Astrocyte of the hippocampus (primary cell): Measurements from ENCODE around the gene CFLAR.
A peak's percentile ranks its signal among the peaks of the same experiment; 100 is the strongest.
"Not testable (repeated sequence)": the region's sequence is repeated elsewhere in the genome, so short reads cannot be mapped to it uniquely, and the experiment has no call there.

Source experiments
- DNase-seq: peaks from one replicate; pipeline ENCODE4 v3.0.0; 2011; ENCODE audit warnings: low read depth, low spot score

The CFLAR gene

DNA sequence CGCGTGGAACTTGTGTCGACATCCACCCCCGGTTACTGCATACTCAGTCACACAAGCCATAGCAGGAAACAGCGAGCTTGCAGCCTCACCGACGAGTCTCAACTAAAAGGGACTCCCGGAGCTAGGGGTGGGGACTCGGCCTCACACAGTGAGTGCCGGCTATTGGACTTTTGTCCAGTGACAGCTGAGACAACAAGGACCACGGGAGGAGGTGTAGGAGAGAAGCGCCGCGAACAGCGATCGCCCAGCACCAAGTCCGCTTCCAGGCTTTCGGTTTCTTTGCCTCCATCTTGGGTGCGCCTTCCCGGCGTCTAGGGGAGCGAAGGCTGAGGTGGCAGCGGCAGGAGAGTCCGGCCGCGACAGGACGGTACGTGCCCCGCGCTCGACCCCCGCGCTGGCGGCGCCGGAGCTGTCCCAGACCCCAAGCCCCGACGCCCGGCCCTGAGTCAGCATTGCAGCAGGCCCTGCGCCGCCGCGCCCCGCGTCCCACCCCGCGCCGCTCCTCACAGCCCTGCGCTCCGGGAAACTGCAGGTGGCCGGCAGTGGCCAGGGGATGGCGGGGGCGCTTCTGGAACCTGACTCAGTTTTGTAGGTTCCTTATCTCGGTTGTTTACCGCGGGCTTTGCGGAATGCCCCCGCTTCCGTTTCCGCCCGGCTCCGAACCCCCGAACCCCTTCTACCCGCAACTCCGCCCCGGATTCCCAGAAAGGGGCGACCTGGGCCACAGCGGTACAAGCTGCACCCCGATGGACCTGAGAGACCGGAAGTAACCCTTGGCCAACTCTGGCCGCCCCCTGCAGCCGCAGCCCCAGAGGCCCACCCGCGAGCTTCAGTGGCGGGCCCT lies at the start of gene CFLAR:
CFLAR (plus strand) TSS at position 50 of the 844 bp plus-strand sequence. CDS start 13,702 bp downstream, outside the sequence.
- DNase-seq = peak; percentile 85

DNA sequence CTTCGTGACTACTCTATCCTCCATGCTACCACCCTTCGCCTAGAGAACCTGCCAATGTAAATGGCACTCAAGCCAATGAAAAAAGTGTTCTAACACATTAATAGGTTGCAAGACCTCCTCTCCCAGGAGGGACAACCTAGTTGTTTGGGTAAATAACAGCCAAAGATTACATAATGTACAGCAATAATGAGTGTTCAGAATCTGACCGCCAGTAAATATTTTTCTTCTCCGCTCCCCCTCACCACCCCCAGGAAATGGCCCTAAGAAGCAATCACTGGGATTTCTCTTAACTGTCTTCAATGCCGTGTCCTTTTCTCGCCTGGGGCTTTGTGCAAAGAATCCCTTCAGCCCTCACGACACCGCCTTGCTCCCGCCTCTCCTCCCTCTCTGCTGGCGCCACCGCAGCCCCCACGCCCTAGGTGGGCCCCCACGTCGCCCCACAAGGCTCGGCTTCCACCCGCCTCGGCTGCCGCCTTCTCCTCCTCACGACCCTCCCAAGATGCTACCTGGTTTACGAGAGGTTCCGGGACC lies 45.0 kb upstream of the CFLAR start:
- no peak for DNase-seq

DNA sequence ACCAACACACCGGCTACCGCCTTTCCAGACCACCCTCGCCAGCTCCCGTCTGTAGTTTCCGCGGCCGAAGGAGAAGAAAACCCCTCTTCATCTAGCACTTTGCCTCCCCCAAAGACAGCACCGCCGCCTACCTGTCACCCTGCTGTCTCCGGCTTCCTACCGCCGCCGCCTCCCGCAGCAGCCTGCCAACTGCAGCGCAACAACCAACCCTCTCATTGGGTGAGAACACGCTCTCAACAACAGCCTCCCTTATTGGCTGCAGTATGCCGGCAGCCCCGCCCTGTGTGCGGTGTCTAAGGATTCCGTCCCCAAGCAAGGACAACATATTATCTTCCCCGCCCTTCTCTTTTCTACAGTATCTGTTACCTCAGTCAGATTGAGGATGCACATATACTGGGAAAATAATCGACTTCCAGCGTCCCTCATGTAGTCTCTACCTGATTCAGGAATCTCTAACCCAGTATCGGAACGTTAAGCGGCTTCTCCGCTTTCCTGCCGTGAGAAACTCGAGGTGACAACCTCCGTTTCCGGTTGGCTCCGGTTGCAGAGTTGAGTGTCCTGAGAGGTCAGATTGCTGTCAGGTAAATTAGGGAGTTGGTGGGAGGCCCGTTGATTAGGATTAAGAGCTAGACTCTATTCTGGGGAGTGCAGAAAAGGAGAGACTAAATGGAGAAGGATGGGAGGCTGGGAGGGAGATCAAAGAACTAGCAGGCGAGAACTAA lies 44.3 kb upstream of the CFLAR start, which contains the start of the genes HYCC2 and NDUFB3:
HYCC2 (minus strand) TSS at position 193 of the 722 bp plus-strand sequence. CDS start 47,662 bp downstream, outside the sequence.
NDUFB3 (plus strand) TSS at position 523 of the 722 bp plus-strand sequence. CDS start 6,882 bp downstream, outside the sequence.
- DNase-seq = peak; percentile 98

DNA sequence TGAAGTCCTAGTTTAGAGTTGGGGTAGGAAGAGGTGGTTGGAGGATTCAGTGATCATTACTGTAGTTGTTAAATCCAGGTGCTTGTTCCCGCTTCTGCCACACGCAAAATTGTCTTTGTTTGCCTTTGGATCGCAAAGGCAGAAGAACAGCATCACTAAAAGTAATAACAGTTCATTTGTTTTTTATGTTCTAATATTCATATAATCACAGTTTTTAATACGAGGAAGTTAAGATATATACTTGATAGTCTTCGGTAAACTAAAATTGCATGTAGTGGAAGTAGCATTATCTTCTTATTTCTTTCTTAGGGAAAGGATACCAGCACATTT lies 43.8 kb upstream of the CFLAR start:
- no peak for DNase-seq

DNA sequence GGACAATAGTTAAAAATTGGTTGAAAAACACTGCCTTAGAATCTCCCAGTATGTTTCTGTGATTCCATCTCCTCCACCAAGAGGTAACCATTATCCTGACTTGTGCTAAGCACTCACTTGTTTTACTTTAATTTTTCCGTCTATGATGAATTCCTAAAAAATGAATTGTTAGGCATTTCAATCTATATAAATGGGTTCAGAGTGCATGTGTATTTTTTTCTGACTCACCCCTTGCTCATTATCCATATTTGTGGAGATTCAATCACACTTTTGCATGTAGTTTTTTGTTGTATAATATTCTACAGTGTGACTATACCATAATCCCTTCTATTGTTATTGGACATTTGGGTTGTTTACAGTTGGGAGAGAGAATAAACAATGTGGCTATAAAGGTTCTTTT lies 42.9 kb upstream of the CFLAR start:
- no peak for DNase-seq

DNA sequence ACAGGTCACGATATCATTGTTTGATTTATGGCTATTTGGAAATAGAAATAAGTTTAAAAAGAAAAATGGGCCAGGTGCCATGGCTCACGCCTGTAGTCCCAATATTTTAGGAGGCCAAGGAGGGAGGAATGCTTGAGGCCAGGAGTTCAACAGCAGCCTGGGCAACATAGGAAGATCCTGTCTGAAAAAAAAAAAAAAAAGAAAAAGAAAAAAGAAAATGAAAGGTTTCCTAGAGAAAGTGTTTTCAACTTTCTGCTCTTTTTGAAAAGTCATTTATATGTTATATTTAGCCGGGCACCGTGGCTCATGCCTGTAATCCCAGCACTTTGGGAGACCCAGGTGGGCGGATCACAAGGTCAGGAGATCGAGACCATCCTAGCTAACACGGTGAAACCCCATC lies 41.0 kb upstream of the CFLAR start:
- no peak for DNase-seq

DNA sequence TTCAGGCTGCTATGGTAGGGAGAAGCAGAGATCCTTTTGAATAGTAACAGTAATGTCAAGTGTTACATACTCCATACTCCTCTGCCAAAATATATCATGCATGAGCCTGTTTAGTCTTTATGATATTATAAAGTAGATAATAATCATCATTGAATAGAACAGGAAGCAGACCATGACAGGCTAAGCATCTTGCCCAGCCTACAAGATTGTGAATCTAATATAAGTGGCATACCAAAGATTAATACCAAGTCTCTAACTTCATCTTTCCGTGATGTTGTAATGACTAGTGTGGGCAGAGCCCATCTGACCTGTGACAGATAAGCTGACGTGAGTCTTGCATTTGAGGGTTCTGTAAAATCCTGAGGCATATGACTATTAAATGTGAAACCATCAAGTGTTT lies 31.1 kb upstream of the CFLAR start:
- no peak for DNase-seq

DNA sequence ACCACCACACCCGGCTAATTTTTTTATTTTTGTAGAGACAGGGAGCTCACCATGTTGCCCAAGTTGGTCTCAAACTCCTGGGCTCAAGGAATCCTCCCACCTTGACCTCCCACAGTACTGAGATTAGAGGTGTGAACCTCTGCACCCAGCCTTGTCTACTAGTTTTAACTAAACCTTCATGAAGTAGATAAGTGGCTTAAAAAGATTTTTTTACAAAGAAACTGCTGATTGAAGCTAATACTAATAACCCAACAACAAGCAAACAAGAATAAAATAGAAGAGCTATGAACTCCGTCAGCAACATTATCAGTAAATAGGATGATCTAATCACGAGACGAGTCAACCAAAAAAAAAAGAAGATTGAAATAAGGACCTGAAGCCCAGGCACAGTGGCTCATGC lies 25.4 kb upstream of the CFLAR start:
- no peak for DNase-seq

DNA sequence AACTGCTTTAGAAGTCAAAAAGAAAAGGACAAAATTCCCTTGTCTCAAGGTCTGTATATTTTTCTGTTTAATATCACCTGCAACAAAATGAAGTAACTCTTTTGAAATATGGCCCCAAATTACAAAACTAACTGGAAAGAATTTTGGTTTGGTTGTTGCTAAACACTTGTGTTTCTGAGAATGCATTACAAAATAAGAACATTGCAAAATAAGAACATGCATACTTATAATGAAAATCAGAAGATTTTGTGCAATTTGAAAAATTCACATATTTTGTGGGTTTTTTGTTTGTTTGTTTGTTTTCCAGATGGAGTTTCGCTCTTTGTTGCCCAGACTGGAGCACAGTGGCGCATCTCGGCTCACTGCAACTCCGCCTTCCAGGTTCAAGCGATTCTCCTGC lies 22.4 kb upstream of the CFLAR start:
- no peak for DNase-seq

DNA sequence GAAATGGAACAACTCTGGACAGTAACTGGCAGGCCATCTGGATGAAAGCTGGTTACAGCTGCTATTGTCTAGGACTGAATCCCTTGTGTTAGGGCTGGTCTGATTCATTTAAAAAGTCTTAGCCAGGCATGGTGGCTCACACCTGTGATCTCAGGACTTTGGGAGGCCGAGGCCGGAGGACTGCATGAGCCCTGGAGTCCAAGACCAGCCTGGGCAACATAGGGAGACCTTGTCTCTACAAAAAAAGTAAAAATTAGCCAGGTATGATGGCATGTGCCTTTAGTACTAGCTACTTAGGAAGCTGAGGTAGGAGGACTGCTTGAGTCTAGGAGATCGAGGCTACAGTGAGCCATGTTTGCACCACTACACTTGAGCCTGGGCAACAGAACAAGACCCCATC lies 15.5 kb upstream of the CFLAR start:
- no peak for DNase-seq

DNA sequence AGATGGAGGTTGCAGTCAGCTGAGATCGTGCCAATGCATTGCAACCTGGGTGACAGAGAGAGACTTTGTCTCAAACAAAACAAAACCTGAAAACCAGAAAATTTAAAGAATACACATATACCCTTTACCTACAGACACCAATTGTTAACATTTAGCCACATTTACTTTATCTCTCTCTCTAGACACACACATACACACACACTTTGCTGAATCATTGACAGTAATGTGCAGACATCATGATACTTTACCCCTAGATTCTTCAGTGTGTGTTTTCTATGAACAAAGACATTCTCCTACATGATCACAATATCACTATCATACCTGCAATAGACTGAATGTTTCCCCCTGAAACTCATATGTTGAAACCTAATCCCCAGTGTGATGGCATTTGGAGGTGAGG lies 10.2 kb upstream of the CFLAR start:
- DNase-seq = no peak

DNA sequence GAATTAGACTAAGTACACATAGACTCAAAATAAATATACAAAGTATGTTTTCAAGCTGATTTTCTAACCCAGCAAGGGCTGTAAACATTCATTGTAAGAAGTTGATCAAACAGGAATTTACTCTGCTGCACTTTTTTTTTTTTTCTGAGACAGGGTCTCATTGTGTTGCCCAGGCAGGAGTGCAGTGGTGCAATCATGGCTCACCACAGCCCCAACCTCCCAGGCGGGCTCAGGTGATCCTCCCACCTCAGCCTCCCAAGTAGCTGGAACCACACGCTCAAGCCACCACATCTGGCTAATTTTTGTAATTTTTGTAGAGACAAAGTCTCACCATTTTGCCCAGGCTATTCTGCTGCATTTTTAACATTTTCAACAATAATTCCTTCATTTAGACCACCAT lies 8.3 kb upstream of the CFLAR start:
- no peak for DNase-seq

DNA sequence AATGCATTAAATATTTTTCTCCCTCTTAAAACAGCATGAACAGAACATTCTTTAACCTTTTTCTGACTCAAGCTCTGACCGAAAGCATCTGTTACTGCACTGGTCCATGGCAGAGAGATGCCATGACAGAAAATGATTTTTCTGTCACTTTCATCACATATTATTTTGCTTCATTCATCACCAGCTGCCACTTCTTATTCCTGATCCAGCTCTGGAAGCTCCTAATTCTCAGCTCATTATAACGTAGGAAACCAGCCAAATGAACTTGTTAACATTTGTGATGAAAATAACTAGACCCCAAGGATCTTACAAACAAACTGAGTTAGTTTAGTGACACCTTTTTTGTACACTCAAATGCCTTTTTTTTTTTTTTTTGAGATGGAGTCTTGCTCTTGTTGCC lies 7.6 kb upstream of the CFLAR start:
- DNase-seq = no peak

DNA sequence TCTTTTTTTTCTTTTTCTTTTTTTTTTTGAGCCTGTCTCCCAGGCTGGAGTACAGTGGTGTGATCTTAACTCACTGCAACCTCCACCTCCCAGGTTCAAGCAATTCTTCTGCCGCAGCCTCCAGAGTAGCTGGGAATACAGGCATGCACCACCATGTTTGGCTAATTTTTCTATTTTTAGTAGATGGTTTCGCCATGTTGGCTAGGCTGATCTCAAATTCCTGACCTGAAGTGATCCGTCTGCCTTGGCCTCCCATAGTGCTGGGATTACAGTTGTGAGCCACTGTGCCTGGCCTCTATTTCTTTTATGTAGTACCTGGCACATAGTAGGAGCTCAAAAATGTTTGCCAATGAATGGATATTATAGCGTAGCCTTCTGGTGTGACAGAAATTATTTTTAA lies 6.8 kb upstream of the CFLAR start:
- no peak for DNase-seq

DNA sequence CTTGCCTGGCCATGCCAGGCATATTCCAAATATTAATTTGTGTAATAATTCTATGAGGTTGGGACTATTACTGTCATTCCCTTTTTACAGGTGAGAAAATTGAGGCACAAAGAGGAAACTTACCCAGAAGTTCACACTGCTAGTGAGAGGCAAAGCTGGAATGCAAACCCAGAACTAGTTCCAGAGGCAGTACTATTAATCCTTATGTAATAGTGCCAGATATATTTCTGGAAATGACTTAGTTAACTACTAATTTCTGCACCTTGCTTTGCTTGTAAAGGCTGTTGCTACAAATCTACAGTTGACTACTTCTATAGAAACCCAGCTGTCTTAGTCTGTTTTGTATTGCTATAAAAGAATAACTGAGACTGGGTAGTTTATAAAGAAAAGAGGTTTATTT lies 5.3 kb upstream of the CFLAR start:
- no peak for DNase-seq

DNA sequence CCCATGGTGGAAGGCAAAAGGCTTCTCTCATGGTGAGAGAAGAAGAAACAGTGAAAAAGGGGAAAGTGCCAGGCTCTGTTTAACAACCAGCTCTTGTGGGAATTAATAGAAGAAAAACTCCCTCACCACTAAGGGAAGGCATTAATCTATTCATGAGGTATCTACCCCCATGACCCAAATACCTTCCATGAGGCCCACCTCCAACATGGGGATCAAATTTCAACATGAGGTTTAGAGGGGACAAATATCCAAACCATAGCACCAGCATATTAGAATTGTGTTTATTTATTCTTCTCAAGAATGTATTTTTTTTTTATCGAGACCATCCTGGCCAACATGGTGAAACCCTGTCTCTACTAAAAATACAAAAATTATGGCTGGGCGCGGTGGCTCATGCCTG lies 4.9 kb upstream of the CFLAR start:
- DNase-seq = no peak

DNA sequence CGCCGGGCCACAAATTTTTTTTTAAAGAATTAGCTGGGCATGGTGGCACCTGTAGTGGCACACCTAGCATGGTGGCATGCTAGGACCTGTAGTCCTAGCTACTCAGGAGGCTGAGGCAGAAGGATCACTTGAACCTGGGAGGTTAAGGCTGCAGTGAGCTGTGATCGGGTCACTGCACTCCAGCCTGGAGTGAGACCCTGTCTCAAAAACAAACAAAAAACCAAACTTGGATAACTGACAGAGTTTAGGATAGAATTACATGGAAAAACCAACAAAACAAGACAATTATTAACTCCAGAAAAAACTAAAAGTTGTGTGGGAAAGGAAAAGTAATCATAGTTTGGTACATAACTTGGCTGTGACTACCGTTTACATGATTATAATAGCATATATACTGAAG lies 1.6 kb upstream of the CFLAR start:
- DNase-seq = no peak

DNA sequence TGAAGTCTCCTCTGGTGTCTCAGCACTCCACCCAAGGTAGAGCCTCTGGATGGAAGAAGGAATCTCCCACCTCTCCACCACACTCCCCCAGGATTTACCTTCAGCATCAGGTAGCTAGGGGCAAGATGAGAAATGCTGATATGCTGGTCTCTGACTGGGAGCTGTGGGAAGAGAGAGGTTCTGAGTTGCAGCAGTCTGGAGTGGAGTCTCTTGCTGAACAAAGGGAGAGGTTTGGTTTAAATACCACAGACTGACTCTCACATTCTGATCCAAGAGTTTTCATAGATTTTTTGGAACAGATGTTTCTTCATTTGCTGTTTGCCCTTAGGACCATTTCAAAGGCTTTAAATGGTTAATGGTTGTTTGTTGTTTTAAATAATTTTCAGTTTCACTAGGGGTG lies 1.1 kb upstream of the CFLAR start:
- peak; percentile 42 for DNase-seq

DNA sequence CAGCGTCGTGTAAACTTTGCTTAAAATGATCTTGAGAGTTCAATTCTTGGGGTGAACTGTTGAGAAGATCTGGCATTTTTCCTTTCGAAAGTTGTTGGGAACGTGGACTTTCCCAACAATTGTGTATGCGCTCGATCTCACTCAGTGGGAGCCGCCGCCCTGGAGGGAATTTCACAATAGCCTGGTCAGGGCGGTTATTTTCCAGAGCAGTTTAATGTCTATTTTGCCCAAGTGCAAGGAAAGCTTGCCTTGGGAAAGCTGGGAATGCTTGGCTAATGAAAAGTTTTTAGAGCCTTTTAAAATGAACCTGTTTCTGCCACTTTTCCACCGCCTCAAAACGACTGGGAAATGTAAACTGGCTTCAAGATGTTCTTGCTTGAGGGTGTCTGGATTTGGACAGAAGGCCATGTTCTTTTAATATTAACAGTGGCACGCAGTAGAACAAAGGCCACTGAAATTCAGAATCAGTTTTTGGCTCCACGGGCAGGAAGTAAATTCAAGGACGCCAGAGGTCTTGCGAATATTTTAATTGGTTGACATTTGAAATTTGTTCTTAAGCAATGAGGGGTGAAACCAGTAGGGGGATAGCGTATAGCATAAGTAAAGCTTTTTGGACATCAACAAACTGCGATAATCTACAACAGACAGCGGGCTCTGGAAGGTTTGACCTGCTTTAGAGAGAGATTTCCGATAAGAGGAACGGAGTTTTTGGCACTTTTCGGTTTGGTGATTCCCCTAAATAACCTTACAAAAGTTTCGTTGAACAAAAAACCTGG lies 1.2 kb downstream of the CFLAR start:
- DNase-seq = peak; percentile 80

DNA sequence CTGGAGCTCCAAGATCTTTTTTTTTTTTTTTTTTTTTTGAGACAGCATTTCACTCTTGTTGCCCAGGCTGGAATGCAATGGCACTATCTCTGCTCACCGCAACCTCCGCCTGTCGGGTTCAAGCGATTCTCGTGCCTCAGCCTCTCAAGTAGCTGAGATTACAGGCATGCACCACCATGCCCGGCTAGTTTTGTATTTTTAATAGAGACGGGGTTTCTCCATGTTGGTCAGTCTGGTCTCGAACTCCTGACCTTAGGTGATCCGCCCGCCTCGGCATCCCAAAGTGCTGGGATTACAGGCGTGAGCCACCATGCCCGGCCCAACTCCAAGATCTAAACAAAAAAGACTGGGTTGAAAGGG lies 1.8 kb downstream of the CFLAR start:
- DNase-seq = not testable (repeated sequence)

DNA sequence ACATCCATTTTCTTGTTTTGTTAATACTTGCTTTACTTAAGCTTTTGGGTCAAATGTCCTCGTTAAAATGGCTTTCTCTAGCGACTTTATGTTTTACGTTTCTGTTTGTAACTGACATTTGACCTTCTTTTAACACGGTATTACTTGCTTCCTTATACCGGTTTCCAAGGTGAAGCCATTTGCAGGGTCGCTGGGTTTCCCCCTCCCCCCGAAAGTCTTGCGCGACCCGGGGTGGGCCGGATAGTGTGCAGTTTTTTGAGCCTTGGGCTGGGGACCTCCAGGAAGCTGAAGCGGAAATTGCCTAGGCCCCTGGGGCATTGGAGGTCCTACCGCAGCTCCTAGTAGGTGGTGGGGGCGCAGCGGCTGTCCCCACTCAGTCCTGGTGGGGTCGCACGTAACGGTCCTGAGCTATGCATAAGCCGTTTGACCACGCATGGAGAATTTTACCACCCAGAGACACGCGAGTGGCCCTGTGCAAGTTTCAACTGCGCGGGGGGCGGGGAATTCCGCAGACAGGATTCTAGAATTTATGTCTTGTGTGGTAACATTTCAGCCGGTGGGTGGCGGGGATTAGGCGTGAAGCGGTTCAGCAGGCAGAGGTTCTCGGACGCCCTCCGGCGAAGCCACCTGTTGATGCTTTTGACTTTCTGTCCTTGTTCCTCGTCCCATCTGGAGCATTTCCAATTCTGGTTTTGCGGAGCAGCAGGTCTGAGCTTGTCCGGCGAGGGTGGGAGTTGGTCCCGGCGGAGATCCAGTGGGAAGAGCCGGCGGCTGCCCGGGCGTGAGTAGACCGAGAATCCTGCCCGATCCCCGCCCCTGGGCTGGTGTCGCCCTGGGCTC lies 2.4 kb downstream of the CFLAR start:
- peak; percentile 93 for DNase-seq
